ENCODE results near the gene KRTAP20-4.

The KRTAP20-4 gene

DNA sequence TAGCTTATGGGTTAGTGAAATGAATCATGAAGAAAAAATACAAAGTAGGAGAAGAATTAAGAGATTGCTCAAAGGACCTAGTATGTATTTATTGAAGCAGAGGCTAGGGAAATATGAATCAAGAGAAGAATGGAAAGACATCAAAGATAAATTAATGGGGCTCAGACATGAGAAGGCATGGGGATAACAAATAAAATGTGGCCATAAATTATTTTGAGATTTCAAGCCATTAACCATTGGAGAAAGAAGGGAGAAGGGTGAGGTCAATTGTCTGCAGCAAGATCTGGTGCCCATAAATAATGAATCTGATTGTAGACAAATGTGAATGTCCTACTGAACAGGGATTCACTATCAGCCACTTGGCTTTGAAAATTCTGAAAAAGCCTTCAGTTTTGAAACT lies 32.5 kb downstream of the KRTAP20-4 start:
- no peak for DNase-seq (ENCODE audit: low spot score)

DNA sequence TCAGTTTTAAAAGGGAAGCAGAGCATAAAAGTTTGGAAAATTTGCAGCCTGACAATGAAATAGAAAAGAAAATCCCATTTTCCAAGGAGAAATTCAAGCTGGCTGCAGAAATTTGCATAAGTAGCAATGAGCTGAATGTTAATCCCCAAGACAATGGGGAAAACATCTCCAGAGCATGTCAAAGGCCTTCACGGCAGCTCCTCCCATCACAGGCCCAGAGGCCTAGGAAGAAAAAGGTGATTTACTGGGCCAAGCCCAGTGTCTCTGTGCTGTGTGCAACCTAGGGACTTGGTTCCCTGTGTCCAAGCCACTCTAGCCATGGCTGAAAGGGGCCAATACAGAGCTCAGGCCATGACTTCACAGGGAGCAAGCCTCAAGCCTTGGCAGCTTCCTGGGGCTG lies 48.3 kb downstream of the KRTAP20-4 start:
- no peak for DNase-seq (ENCODE audit: low spot score)

Data from Ammon's horn (tissue), 1 donor.